Measurements from ENCODE around the gene MGMT.

Gene MGMT

DNA sequence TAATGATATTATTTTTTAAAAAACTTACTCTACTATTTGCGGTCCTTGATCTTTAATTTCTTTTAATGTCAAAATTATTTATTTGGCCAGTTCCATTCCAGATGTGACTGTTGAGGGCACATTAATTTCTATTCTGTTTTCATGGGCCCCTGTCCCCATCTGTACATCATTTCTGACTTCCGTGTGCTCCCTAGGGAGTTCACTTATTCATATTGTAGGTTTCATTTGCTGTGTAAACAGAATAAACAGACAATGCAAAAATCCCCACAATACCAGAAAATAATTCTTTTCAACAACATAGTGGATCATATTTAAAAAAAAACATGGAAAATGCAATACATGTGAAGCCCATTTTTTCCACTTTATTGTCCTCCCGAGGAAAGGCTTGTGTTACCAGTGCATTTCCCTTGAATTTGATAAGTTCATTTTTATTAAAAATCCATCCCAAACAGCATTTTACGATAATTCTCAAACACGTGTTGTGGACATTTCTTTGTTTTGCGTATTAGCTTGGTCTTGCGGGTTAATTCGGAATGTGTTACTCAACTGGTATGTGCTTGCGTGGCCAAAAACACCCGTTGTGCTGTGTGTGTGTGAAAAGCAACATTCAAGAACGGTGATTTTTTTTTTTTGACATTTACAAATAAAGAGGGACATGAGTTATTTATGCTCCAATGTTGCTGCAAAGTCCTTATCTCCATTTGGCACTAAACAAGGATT is 138.4 kb downstream of the MGMT start:
- Histone ChIP-seq H4K20me1 (0 out of 22 replicates have a peak, but pooled peaks cover 0 to 3% (median 0%) of the 10 kb centered on the region in 11 experiments), H3K27me3 (no peaks in the 10 kb centered on the region), H3K27ac (no peak overlapping the region), H3K4me1 (peaks cover 16 to 65% (median 47%) of the 10 kb centered on the region in 10 experiments), H3K4me3 (no peak overlapping the region), H3K9me3 (replicated peaks in 1 of 11) (peaks cover 0 to 13% (median 0%) of the 10 kb centered on the region in 11 experiments; a peak in 7 of 22 replicates), H3K9ac (no peak overlapping the region), H3K4me2 (peak overlapping the region; percentile 6 to 72 (median 53); a peak in 20 of 22 replicates), H3K36me3 (peaks cover 0 to 13% (median under 1%) of the 10 kb centered on the region in 11 experiments; a peak in 8 of 22 replicates)
- no peak for TF ChIP-seq Cebpa-rat (IDR thresholded peaks at IDR 0.05)

- Histone ChIP-seq H3K27me3 (no peaks in the 10 kb centered on the region), H3K27ac (no peak overlapping the region), H3K36me3 (peaks cover 0 to 15% (median 7%) of the 10 kb centered on the region in 11 experiments; a peak in 9 of 22 replicates), H3K4me3 (no peak overlapping the region), H3K9me3 (replicated peaks in 1 of 11) (peaks cover 0 to 17% (median 2%) of the 10 kb centered on the region in 11 experiments; a peak in 7 of 22 replicates), H4K20me1 (0 out of 22 replicates have a peak, but pooled peaks cover 0 to 3% (median 0%) of the 10 kb centered on the region in 11 experiments), H3K9ac (no peak overlapping the region), H3K4me1 (peaks cover 16 to 67% (median 45%) of the 10 kb centered on the region in 10 experiments), H3K4me2 (peak overlapping the region; percentile 6 to 72 (median 53); a peak in 21 of 22 replicates)
- TF ChIP-seq Cebpa-rat (IDR thresholded peaks at IDR 0.05): no peak
Observed at GRCh38 chr10:129605986-129606518, 139.0 kb downstream of the MGMT start.

DNA sequence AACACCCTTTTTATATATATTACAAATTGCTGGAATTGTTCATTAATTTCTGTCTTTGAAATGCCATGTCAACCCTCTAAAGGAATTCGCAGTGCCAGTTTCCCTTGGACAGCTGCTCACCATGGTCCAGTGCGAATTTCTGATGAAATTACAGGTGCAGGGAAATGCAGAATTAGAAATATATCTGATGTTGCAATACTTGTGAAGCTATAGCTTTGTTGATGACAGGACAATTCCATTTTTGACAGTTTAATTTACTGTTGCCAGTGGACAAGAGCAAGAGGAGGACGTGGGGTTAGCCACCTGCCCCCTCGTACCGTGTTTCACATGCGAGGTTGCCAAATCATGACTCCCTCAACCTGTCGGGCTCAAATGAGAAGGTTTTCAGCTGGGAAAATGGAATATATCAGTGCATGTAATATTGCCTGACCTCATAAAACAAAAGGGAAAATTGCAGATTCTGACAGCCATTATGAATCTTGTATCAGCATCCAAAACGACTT is 140.6 kb downstream of the MGMT start:
- Histone ChIP-seq H3K9me3 (replicated peaks in 1 of 11) (peaks cover 0 to 25% (median 6%) of the 10 kb centered on the region in 11 experiments; a peak in 7 of 22 replicates), H3K4me3 (no peak overlapping the region), H3K27ac (no peak overlapping the region), H4K20me1 (peaks cover 0 to 3% (median 0%) of the 10 kb centered on the region in 11 experiments; a peak in 1 of 22 replicates), H3K36me3 (peaks cover 0 to 19% (median 9%) of the 10 kb centered on the region in 11 experiments; a peak in 10 of 22 replicates), H3K4me1 (peaks cover 12 to 67% (median 31%) of the 10 kb centered on the region in 10 experiments), H3K4me2 (no peak overlapping the region), H3K27me3 (no peaks in the 10 kb centered on the region), H3K9ac (no peak overlapping the region)
- TF ChIP-seq Cebpa-rat (IDR thresholded peaks at IDR 0.05): peak in 5 of 11 experiments; percentile 21 to 75 (median 41); a peak in 5 of 22 replicates

GRCh38 chr10:129608653-129609052 is 141.6 kb downstream of the MGMT start:
- no peak overlapping the region for H3K4me3 ChIP-seq
- H3K9ac ChIP-seq: no peak overlapping the region
- H4K20me1 ChIP-seq: peaks cover 0 to 3% (median 0%) of the 10 kb centered on the region in 11 experiments; a peak in 1 of 22 replicates
- H3K9me3 ChIP-seq (replicated peaks in 1 of 11): peaks cover 0 to 25% (median 6%) of the 10 kb centered on the region in 11 experiments; a peak in 7 of 22 replicates
- H3K36me3 ChIP-seq: peaks cover 0 to 19% (median 9%) of the 10 kb centered on the region in 11 experiments; a peak in 10 of 22 replicates
- no peak overlapping the region; a peak in 1 of 22 replicates for H3K4me2 ChIP-seq
- H3K27me3 ChIP-seq: no peaks in the 10 kb centered on the region
- peaks cover 12 to 69% (median 38%) of the 10 kb centered on the region in 10 experiments for H3K4me1 ChIP-seq
- H3K27ac ChIP-seq: no peak overlapping the region
- no peak for TF ChIP-seq Cebpa-rat (IDR thresholded peaks at IDR 0.05)

- no peaks in the 10 kb centered on the region for H3K27me3 ChIP-seq
- no peak for TF ChIP-seq Cebpa-rat (IDR thresholded peaks at IDR 0.05)
- H3K9ac ChIP-seq: no peak overlapping the region
- H3K9me3 ChIP-seq (replicated peaks in 1 of 11): peaks cover 0 to 25% (median 6%) of the 10 kb centered on the region in 11 experiments; a peak in 7 of 22 replicates
- no peak overlapping the region for H3K4me3 ChIP-seq
- no peak overlapping the region for H3K4me2 ChIP-seq
- H3K4me1 ChIP-seq: peaks cover 19 to 69% (median 39%) of the 10 kb centered on the region in 10 experiments
- peaks cover 0 to 3% (median 0%) of the 10 kb centered on the region in 11 experiments; a peak in 1 of 22 replicates for H4K20me1 ChIP-seq
- no peak overlapping the region for H3K27ac ChIP-seq
- peaks cover 0 to 19% (median 9%) of the 10 kb centered on the region in 11 experiments; a peak in 10 of 22 replicates for H3K36me3 ChIP-seq
Observed at GRCh38 chr10:129609551-129609950, 142.5 kb downstream of the MGMT start.

- peak overlapping the region in 6 of 11 experiments; percentile 9 to 78 (median 66); a peak in 8 of 22 replicates for H3K4me2 ChIP-seq
- H3K9ac ChIP-seq: no peak overlapping the region
- H3K27me3 ChIP-seq: no peaks in the 10 kb centered on the region
- peaks cover 0 to 3% (median 0%) of the 10 kb centered on the region in 11 experiments; a peak in 1 of 22 replicates for H4K20me1 ChIP-seq
- H3K4me3 ChIP-seq: no peak overlapping the region
- peaks cover 12 to 41% (median 20%) of the 10 kb centered on the region in 11 experiments for H3K9me3 ChIP-seq (replicated peaks in 1 of 11)
- H3K27ac ChIP-seq: no peak overlapping the region
- peaks cover 0 to 28% (median 19%) of the 10 kb centered on the region in 11 experiments; a peak in 13 of 22 replicates for H3K36me3 ChIP-seq
- no peak for TF ChIP-seq Cebpa-rat (IDR thresholded peaks at IDR 0.05)
- peaks cover 8 to 69% (median 33%) of the 10 kb centered on the region in 10 experiments; a peak in 19 of 20 replicates for H3K4me1 ChIP-seq
Observed at GRCh38 chr10:129612481-129613109, 145.6 kb downstream of the MGMT start.

DNA sequence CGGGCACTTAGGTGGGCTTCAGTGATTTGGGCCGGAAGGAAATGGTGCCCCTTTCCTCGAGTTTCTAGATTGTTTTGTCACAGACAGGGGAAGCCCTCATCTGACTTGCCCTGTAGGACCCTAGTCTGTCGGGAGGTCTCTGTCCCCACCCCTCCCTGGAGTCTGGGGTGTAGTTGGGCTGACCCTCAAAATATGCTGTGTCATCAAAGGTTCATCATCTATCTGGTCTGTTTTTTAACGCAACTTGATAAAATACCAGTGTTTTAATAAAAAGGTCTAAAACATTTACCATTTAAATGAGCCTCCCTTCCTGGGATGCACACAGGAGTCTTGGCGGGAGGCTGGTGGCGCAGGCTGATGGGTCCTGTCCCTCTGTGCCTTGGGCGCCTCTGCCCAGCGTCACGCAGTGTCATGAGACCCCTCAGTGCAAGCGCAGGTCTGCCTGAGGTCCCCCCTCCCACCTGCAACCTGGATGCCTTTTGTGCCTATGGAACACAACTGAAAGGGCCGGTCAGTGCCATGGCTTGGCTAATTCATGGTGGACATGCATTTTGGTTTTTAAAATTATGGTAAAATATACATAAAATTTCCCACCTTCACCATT is 146.4 kb downstream of the MGMT start:
- Histone ChIP-seq H4K20me1 (peaks cover 0 to 4% (median 0%) of the 10 kb centered on the region in 11 experiments; a peak in 1 of 22 replicates), H3K27me3 (no peaks in the 10 kb centered on the region), H3K4me1 (peaks cover 8 to 69% (median 33%) of the 10 kb centered on the region in 10 experiments; a peak in 19 of 20 replicates), H3K9ac (peak overlapping the region in 1 of 11 experiments; percentile 54; a peak in 2 of 22 replicates), H3K36me3 (peaks cover 0 to 28% (median 19%) of the 10 kb centered on the region in 11 experiments; a peak in 12 of 22 replicates), H3K27ac (peak overlapping the region in 5 of 11 experiments; percentile 54 to 75 (median 66); a peak in 6 of 22 replicates), H3K4me3 (no peak overlapping the region), H3K4me2 (peak overlapping the region in 9 of 11 experiments; percentile 39 to 78 (median 72); a peak in 13 of 22 replicates), H3K9me3 (replicated peaks in 1 of 11) (peaks cover 17 to 45% (median 29%) of the 10 kb centered on the region in 11 experiments)
- no peak for TF ChIP-seq Cebpa-rat (IDR thresholded peaks at IDR 0.05)

All from BLaER1 treated with 17β-estradiol and CSF1 and Interleukin-3, amounts not matched to agents 10 nM and 100 nM (cell line).